A673 (cell line): ENCODE results near the gene EZR. TPM values are rescaled to one million over a fixed set of nuclear protein-coding genes. Genes with fewer than 3 reads are reported as not detected.

Source experiments
- BruUV-seq: library from RNA; stranded (reverse); fragments of 400-500 nt; replicated peaks from 2 replicates; lab custom pipeline; 2021; lab: Mats Ljungman, UMichigan
- CTCF ChIA-PET: fragments of 300-600 bp; sonication (Branson Sonifier 250); formaldehyde crosslinking; loops from one replicate; lab custom pipeline; 2022; ENCODE audit warnings: antibody characterized with exemption; lab: Charles Lee
- POLR2A ChIA-PET: fragments of 300-600 bp; sonication (Branson Sonifier 250); formaldehyde crosslinking; loops from one replicate; lab custom pipeline; 2022; ENCODE audit warnings: antibody characterized with exemption; ENCODE audit not compliant: low non-redundant PET; lab: Charles Lee
- DNase-seq: peaks from one replicate; pipeline ENCODE4 v3.0.0-alpha.2; 2015; ENCODE audit warnings: low spot score
- H3K27ac ChIP-seq: fragments of 200-600 bp; sonication (generic); 2 replicates; pipeline ENCODE4 v1.5.1; 2016; ENCODE audit warnings: mixed run types, low read depth, mild to moderate bottlenecking, mixed read lengths, antibody characterized with exemption, low read length; ENCODE audit not compliant: poor library complexity, severe bottlenecking
- H3K27me3 ChIP-seq: fragments of 200-600 bp; sonication (generic); replicated peaks from 2 replicates; pipeline ENCODE4 v1.6.1; 2017; ENCODE audit warnings: mixed run types, low read depth, mild to moderate bottlenecking, mixed read lengths, antibody characterized with exemption, low read length; ENCODE audit not compliant: insufficient read depth, poor library complexity
- H3K36me3 ChIP-seq: fragments of 200-600 bp; sonication (generic); 2 replicates; pipeline ENCODE4 v1.6.1; 2016; ENCODE audit warnings: mixed run types, mild to moderate bottlenecking, mixed read lengths, antibody characterized with exemption, low read length; ENCODE audit not compliant: insufficient read depth, poor library complexity, severe bottlenecking
- H3K4me1 ChIP-seq: fragments of 200-600 bp; sonication (generic); 2 replicates; pipeline ENCODE4 v1.6.1; 2017; ENCODE audit warnings: mixed run types, mild to moderate bottlenecking, mixed read lengths, antibody characterized with exemption, low read length; ENCODE audit not compliant: insufficient read depth, poor library complexity, severe bottlenecking
- H3K4me3 ChIP-seq: fragments of 200-600 bp; sonication (generic); 2 replicates; pipeline ENCODE4 v1.5.1; 2016; ENCODE audit warnings: low read depth, mixed run types, mild to moderate bottlenecking, mixed read lengths, low read length; ENCODE audit not compliant: poor library complexity, severe bottlenecking
- H3K9me3 ChIP-seq: fragments of 200-600 bp; sonication (generic); 2 replicates; pipeline ENCODE4 v1.6.1; 2016; ENCODE audit warnings: mixed run types, low read depth, mild to moderate bottlenecking, mixed read lengths, antibody characterized with exemption, low read length; ENCODE audit not compliant: poor library complexity, severe bottlenecking
- EZH2 ChIP-seq: fragments of 200-600 bp; sonication (generic); IDR thresholded peaks from 2 replicates; pipeline ENCODE4 v1.6.1; 2017; ENCODE audit warnings: borderline replicate concordance, low read depth, mild to moderate bottlenecking, mixed read lengths, antibody characterized with exemption, low read length; ENCODE audit not compliant: poor library complexity, severe bottlenecking
- intact Hi-C: fragments of 100-400 bp; cut with micrococcal nuclease; formaldehyde crosslinking; loops from one replicate; pipeline ENCODE4 v1.10.0; 2022; ENCODE audit not compliant: unreplicated experiment
- total RNA-seq: library from RNA; stranded (reverse); gene quantifications from 2 replicates; pipeline ENCODE4 v1.2.3, GENCODE V29; 2021
- TF ChIP-seq, protein P1 (sequence below): fragments of 300-800, 200-600 bp; sonication (generic); conservative IDR thresholded peaks from 2 replicates; pipeline ENCODE4 v1.5.1; 2017; ENCODE audit warnings: low read depth, mild to moderate bottlenecking, antibody characterized with exemption, low read length, moderate library complexity, mixed read lengths

The EZR gene
- total RNA-seq, 1 experiment from 2014 or later: 144 TPM

DNA sequence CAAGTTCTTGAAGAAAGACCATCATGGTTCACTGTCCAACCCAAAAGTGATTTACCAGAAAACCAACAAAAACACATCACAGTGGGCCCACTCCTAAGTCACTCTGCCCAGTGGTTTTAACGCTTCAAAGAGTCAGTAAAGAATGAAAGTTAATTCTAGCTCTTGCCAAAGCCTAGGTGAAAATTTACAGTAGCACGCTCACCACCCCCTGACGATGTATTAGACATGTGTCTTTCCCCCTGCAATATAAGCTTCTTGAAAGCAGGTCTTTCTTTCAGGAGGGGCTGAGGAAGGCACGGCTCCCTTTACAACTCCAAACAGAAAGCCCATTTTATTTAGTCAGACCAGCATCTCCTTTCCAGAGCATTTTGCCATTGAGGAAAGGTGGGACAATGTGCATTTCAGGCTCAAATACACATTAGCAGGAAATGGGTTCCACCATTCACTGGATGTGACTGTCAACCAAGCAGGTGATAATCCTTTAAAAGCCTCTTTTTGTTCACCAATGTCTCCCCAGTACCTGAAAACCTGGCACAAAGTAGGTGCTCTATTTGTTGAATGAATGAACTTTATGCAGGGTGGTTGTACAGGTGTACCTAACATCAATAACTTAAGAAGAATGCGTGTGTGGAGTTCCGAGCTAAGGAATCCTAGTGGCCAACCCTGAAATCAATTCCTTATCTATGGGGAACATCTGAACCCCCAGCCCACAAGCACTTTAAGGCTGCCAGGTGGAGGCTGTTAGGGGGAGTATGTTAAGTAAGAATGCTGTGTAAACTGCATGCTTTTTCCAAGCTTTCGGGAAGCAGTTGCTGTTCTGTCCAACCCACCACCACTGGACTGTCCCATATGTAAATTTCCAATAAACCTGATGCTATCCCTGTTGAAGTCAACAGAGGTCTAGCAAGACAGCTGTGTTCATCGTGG lies 11.4 kb downstream of the EZR start:
- DNase-seq: no peak
- intact Hi-C loops: no loop called here
- Histone ChIP-seq H3K27me3 (no peaks in the 10 kb centered on the region), H3K9me3 (no peaks in the 10 kb centered on the region), H3K36me3 (peaks cover 12% of the 10 kb centered on the region), H3K27ac (no peak overlapping the region), H3K4me3 (no peak overlapping the region), H3K4me1 (peaks cover 32% of the 10 kb centered on the region)
- ChIA-PET CTCF (no interaction called here), POLR2A (no interaction called here)
- no TSS peak for BruUV-seq
- TF ChIP-seq EZH2: no peak
- TF ChIP-seq, protein P1, sequence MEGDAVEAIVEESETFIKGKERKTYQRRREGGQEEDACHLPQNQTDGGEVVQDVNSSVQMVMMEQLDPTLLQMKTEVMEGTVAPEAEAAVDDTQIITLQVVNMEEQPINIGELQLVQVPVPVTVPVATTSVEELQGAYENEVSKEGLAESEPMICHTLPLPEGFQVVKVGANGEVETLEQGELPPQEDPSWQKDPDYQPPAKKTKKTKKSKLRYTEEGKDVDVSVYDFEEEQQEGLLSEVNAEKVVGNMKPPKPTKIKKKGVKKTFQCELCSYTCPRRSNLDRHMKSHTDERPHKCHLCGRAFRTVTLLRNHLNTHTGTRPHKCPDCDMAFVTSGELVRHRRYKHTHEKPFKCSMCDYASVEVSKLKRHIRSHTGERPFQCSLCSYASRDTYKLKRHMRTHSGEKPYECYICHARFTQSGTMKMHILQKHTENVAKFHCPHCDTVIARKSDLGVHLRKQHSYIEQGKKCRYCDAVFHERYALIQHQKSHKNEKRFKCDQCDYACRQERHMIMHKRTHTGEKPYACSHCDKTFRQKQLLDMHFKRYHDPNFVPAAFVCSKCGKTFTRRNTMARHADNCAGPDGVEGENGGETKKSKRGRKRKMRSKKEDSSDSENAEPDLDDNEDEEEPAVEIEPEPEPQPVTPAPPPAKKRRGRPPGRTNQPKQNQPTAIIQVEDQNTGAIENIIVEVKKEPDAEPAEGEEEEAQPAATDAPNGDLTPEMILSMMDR: no peak

DNA sequence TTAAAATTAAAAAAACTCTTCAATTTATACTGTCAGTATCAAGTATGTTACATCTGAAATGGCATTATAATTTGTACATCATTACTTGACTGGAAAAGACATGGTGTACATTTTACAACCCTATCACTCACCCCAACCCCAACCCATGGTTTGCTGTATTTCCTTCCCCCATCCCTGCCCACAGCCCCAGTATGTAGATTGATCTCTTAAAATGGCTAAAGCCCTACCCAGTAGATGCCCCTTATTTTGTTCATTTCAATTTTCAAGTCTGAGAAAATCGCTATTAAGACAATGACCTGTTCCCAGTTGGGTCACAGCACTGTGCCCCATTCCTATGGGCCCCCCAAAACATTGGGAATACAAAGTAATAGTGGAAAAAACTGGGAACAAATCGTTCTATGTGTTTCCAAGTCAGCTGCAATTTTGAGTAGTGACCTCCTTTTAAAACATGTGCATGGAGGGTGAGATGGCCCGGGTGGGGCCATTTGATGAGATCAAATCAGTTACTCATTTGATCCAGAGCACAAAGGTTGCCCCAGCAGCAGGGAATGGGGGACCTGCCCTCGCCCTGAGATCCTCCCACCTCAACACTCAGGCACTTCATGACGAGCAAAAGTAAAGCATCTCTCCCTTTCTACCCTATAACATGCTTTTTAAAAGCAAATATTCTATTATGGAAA lies 13.3 kb downstream of the EZR start:
- TF ChIP-seq EZH2: no peak
- TF ChIP-seq, protein P1: no peak
- ChIA-PET POLR2A (no interaction called here), CTCF (no interaction called here)
- Histone ChIP-seq H3K9me3 (no peaks in the 10 kb centered on the region), H3K36me3 (peaks cover 12% of the 10 kb centered on the region), H3K27me3 (no peaks in the 10 kb centered on the region), H3K4me3 (no peak overlapping the region), H3K27ac (no peak overlapping the region), H3K4me1 (peaks cover 44% of the 10 kb centered on the region)
- no TSS peak for BruUV-seq
- intact Hi-C loops: no loop called here
- DNase-seq: no peak

DNA sequence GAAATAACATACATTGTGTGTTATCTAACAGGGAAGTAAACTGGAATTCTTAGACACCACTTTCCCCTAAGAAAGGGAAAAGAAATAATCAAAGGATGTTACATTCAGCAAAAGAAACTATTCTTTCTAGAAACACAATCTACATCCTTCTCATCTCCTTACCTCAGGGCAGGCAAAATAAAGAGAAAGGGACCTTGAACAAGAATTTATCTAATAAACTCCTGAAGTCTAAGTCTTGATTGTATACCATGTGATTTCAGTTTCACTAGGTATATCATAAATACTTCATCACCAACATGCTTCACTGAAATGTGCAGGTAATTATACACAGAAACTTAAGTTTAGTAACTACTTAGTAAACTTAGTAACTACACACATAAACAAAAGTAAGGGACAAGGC lies 15.0 kb downstream of the EZR start:
- CTCF ChIA-PET: interaction anchor here (0.6 kb wide), 1 partner anchor 30 kb away, joined by 7 read pairs; no protein-coding TSS in a partner anchor
- TF ChIP-seq, protein P1: no peak
- no peak for TF ChIP-seq EZH2
- Histone ChIP-seq H3K27ac (peak overlapping the region; percentile 64), H3K4me1 (peaks cover 48% of the 10 kb centered on the region), H3K9me3 (no peaks in the 10 kb centered on the region), H3K27me3 (no peaks in the 10 kb centered on the region), H3K36me3 (peaks cover 3% of the 10 kb centered on the region), H3K4me3 (no peak overlapping the region)
- POLR2A ChIA-PET: no interaction called here
- no TSS peak for BruUV-seq
- DNase-seq: no peak
- intact Hi-C loops: no loop called here
